Stromal cell of bone marrow (primary cell): Measurements from ENCODE around the gene ATP9A.
"Not testable (repeated sequence)": the region's sequence is repeated elsewhere in the genome, so short reads cannot be mapped to it uniquely, and the experiment has no call there.

Experiments
- DNase-seq: peaks from one replicate; pipeline ENCODE4 v3.0.0-alpha.2; 2012; ENCODE audit warnings: low read depth

Gene ATP9A

DNA sequence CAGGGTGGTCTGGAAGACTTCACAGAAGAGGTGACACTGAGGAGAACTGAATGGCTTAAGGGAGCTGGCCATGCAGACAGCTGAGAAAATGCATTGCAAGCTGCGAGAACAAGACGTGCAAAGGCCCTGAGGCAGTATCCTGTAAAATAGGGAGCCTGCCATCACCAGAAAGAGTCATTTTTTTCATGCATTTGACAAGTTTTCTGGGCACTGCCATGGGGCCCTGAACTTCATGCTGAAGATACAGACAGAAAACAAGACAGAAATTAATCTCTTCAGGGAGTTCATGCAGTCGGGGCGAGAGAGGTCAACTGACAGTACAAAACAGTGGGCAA lies 196.8 kb downstream of the ATP9A start:
- DNase-seq: no peak

DNA sequence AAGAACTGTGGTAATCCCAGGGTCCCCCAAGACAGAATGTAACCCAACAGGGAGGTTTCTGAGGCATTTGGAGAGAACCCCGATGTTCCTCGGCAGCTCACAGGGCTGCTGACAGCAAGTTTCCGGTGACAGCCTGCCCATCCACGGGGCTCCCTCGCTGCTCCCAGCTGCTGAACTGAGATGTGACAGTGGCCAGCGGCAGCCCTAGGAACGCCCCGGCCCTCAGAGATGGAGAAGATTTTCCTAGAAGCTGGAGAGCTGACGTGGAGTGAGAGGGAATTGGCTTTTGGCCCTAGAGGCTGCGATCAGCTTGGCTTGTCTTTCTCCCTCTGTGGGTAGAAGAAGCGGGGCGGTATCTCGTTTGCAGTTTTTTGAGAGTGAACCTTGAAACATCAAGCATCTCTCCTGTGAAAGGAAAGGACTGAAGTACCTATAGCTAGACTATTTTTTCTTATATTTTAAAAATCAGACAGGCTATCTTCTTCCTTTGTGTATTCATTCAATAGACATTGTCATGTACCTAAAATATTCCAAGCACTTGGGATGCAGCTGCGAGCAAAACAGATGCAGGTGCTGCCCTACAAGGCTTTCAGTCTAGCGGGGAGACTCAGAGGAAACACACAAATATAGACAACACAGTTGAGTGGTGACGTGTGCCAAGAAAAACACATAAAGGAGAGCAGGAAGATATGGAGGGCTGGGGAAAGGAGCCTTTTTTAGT lies 197.3 kb downstream of the ATP9A start:
- DNase-seq: no peak

DNA sequence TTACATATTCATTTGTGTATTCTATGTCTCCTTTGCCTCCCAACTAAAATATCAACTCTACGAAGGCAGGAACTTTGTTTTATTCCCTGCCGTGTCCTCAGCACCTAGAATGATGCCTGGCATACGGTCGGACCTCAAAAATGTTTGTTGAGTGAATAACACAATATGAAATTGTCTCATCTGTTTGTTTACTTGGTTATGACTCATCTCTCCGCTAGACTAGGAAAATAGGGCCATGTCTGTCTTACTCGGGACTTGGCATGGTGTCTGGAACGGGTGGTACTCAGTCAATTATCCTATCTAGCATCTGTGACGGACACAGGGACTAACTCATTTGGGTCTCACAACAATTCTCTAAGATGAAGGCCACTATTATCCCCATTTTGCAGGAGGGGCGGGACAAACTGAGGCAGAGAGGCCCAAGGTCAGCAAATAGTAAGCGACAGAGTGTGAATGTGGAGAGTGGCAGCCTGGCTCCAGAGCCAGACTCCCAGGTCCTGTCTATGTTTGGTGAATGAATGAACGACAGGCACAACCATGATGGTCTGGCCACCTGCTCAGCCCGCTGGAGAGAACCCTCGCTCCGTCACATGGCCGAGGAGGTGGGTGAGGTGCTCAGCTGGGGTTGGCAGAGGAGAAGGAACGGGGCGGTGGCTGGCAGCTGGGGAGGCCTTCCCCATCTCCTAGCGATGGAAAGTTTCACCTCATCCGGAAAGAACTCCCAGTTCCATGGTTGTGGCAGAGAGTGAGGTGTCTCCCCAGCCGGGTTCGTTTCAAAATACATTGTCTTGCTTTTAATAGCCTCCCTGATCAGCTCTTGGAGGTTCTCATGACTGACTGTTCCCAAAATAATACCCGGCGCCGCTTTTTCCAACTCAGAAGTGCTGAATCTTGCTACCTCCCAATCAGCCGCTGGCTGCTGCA lies 198.1 kb downstream of the ATP9A start:
- DNase-seq: no peak

DNA sequence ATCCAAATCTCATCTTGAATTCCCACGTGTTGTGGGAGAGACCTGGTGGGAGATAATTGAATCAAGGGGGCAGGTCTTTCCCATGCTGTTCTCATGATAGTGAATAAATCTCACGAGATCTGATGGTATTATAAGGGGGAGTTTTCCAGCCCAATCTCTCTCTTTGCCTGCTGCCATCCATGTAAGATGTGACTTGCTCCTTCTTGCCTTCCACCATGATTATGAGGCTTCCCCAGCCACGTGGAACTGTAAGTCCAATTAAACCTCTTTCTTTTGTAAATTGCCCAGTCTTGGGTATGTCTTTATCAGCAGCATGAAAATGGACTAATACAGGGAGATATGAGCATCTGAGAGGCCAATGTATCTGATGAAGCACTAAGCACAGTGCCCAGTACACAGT lies 199.7 kb downstream of the ATP9A start:
- DNase-seq: not testable (repeated sequence)

DNA sequence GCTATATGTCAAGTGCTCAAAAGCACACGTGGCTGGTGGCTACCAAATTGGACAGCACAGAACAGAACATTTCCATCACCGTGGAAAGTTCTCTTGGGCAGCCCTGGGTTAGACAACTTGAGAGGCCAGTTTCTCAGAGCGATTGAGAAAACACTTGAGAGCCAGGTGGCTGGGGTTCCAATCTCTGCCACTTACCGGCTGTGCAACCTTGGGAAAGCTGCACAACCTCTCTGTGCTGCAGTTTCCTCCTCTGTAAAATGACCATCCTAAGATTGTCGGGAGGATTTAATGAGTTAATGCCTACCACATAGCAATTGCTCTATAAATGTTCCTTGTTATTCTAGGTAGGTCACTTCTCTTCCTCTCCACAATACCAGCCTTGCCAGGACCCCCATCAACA lies 200.6 kb downstream of the ATP9A start:
- no peak for DNase-seq

DNA sequence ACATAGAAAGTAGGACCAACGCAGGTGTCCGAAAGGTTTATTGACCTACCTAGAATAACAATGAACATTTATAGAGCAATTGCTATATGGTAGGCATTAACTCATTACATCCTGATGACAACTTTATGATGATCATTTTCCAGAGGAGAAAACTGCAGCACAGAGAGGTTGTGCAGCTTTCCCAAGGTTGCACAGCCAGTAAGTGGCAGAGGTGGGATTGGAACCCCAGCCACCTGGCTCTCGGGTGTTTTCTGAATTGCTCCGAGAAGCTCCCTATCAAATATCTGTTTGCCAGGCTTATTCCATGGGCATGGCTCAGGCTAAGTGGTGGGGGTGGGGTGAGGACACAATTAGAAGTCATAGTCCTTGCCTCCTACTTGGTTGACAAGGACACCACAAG lies 201.6 kb downstream of the ATP9A start:
- no peak for DNase-seq

DNA sequence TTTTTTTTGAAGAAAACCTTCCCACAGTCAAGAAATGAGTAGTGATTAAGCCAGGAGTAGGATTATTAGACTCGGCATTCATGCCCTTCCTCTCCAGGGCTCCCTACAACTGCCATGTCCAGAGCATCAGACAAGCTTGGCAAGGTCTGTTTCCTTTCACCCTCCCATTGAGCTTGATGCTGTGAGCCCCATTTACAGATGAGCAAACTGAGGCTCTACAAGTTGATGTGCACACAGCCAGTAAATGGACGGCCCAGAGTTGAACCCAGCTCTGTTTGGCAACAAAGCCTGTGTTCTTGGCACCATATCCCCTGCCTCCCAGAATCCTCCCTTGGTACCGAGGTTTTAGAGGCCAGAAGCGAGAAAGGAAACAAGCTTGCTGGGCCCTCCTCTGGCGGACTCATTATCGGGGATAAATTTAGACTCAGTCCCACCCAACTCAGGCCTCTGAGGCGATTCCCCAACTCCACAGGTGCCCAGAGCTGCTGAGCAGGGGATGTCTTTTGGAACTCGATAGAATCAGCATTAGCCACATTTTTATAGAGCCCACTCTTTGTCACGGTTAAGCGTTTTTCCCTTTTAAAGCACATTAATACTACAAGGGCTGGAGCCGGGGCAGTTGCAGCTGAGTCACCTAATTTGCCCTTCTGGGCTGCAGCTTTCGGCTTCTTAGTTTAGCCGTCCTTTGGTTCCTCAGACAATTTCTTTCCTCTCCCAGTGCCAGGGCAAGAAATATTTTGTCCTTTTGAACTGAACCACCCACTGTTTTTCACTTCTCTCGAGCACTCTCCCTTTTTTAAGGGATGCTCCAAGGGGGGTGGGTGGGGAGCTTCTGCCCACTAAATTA lies 202.7 kb downstream of the ATP9A start:
- DNase-seq: no peak

DNA sequence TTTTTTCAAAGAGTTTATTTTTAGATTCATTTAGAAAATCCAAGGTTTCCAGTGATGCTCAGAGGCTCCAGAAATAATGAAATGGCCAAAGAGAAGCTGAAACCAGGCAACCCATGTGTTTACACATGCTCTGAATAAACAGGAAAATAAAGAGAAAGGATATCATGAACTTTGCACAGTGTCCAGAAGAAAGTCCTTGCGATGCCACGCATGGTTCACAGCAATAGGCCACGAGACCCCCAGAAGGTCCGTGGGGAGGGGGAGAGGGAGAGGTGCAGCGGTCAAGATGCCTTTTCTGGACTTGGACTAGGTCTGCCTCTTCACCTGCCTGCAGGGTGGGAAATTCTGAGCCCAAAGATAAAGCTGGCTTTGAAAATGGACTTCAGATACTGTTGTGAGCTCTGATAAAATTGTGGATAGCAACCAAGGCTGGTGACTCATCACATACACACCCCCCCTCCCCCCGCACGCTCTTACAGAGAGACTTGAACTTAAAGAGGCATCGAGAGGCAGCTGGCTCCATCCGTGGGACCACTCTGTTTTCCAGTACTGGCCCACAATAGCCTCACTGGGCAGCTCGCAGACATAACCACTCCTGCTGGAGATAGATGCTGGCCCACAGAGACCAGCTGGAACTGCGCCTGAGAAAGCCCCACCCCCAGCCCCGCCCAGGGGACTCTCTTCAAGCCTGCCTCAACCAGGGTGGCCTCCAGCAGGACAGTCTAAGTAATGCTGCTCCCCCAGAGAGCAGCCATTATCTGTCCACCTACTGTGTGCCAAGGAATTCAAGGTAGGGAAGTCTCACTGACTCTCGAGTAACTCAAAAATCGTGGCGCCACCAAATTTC lies 204.5 kb downstream of the ATP9A start:
- peak; percentile 79 for DNase-seq

DNA sequence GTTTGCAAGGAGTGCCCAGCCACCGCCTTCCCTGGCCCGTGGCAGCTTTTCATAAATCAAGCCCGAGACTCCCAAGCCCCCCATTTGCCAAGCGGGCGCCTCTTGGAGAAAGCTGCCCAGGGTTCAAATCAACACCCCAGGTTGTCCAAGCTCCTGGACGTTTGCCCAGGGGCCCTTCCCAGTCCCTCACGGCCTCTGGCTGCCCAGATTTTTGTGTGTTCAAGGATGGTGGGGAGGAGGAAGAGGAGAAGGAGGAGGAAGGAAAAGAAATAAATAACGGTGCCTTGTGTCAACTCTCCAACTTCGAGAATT lies 205.1 kb downstream of the ATP9A start:
- no peak for DNase-seq

DNA sequence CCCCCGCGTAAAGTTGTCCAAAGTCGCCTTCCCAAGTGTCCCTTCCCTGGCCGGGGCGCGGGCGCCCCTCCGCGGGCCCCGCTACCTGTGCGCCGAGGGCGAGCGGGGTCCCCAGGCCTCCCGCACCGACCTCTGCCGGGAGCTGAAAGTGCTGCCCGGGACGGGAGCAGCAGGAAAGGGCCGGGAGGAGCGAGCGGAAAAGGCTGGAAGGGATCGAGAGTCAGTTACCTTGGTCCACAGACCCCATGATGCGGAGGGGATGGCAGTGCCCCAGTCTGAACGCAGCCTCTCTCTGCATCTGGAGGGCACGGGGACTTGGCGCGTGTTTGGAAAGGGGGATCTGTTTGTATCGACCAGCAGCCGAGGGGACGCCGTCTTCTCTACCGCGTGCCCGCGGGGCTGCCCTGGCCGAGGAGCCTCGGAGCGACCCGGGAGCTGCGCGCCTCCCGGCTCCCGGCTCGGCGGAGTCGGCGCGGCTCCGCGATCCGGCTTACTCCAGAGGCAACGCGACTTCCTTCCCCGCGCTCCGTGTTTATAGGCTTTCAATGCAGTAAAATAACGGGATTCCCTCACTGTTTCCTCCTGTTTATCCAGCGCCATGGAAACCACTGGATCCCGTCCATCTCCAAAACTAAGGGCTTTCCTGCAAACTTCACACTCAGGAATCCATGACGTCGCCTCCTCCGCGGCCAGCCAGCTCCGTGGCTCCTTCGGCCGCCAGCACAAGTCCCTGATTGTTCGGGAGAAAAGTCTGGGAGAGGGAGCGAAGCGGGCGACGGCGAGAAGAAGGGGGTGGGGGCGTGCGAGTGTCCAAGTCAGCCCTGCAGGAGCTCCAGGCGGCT lies 205.6 kb downstream of the ATP9A start:
- DNase-seq: peak; percentile 95

DNA sequence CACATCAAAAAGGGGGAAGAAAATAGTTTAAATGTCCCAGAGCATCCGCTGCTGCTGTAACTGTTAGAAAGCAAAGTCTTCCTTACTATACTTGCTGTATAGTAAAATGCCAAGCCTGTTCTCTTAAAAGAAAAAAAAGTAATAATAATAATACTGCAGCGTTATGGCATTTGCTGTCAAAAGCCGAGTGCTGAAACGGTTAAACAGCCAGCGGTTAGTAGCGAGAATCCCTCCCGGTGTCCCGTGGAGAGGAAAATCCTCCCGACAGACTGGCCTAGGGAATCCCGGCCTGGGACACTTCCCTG lies 206.2 kb downstream of the ATP9A start:
- DNase-seq: no peak

DNA sequence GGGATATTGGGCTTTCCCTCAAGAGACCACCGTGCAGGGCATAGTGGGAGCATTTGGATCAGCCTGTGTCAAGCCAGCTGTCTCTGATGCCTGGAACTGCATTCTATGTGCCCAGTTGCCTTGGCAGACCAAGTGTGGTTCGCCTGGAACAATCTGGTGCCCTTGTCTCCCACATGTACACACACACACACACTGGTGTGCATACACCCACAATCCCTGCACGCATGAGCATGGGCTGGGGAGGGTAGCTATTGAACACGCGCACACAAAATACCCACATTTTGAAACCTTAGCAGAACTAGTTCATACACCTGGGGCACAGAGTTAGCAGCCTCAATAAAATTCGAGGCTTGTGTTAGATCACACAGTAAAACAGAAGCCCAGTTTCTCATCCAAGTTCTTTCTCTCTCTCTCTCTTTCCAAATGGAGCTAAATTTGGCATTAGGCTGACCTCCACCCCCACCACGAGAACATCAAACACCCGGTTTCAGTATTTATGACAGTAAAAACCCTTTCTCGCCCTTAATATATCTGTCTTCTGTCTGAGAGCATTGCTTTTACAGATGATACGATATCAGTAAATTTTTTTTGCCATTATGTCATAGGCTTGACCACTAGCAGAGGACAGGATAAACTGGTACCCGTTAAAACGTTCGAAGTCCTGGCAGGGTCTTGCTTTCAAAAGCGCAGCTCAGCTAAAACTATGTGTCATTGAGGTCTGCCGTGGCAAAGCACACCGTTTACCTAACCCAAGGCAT lies 207.5 kb downstream of the ATP9A start:
- no peak for DNase-seq

DNA sequence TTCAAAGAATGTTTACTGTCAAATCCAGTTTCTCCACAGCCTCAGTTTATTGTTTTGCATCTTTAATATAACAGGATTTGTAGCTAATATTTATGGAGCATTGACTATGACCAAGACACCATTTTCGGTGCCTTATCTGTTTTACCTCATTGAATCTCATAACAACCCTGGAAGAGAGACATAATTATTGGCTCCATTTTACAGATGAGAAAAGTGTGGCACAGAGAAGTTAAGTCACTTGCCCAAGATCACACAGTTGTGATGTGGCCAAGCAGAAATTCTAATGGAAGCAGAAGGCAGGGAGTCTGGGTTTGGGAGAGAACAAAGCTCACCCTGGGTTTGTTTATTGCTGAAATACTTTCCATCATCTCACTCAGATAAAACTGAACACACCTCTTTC lies 208.1 kb downstream of the ATP9A start:
- no peak for DNase-seq

DNA sequence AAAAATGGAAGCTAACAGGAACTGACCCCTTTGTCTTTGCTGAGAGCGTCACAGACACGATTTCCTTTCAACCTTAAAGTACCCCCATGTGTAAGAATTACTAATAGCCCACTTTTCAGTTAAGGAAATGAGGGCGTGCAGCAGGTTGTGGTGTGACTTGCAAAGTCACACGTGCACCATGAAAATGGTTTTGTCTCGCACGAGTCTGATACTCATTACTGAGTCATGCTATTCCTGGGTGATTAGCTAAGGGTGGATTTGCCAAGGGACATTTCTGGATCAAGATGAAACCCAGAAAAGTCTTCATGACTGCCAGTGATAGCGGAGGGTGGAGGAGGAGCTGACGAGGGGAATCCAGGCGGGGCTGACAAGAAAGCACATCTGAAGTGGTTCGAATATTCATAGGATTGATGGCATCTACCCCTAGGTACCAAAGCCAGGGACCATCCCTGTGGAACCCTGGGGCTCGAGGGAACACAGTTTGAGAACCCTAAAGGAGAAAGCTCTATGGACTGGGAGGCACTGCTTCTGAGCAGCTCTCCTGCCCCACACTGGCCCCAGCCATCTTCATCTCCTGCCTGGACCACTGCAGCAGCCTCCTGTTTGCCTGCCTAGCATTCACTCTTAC lies 213.5 kb downstream of the ATP9A start:
- no peak for DNase-seq

DNA sequence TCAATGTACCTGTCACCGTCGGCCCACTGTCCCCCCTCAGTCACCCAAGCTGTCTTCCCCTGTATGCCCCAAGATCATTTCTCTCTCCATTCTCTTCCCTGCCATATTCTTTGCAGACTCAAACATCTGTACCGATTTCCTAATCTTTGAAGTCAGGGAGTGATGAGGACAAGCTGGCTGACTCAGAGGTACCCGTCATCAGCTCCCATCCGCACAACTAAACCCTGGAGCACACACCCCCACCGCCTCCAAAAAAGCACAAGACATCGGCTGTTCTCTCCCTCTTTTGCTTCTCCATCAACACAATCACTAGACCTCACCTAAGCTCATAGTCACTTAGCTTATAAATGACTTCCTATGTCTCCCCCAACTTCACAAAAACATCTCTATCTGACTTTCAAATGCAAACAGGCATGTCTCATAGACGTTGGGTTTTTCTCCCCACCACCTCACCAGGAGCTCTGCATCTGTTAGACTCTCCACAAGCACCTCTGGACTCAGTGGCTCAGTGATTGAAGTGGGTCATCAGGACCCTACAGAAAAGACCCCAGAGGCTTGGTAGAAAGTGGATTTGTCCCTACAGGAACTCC lies 214.2 kb downstream of the ATP9A start:
- no peak for DNase-seq

DNA sequence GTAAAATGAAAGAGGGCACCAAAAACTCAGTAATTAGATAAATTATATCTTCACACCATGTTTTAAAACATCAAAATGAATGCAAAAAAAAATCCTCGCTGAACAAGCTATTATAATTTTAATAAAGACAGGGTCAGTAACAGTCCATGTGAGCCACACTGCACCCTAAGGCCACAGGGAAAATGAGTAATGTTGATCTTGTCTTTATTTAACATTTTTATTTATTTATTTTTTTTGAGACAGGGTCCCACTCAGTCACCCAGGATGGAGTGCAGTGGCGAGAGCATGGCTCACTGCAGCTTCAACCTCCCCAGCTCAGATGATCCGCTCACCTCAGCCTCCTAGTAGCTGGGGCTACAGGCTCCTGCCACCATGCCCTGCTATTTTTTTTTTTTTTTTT lies 217.0 kb downstream of the ATP9A start:
- DNase-seq: no peak

DNA sequence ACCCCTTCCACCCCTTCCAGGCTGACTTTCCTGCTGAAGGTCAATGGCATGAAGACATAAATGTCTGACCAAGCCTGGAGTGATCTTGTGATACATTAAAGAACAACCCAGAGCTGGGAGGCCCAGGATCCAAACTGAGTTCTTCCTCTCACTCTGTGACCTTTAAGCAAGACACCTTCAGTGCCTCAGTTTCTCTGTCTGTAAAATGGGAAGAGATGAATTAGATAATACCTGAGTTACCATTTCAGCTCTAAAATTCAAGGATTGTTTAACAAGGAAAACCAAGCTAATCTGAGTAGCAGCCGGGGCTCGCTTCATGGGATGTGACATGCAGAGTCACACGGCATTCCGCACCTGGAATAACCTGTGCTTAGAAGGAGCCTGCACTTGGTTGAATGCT lies 218.7 kb downstream of the ATP9A start:
- no peak for DNase-seq

DNA sequence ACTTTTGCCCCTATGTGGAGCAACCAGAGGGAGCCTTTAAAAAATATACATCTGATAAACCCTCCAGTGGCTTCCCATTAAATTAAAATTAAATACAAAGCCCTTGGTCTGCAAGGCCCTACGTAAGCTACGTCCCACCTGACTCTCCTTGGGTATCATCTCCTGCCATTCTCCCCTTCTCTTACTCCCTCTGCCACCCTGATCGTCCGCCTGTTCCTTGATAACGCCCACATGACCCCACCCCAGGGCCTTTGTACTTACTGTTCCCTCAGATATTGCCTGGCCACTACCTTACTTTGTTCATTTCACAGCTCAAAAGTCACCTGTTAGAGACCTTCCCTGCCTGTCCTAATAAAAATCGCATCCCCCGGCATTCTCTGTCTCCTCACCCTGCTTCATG lies 220.2 kb downstream of the ATP9A start:
- no peak for DNase-seq
